ENCODE results near the gene GLDC. TPM values are rescaled to one million over a fixed set of nuclear protein-coding genes. Genes with fewer than 3 reads are reported as not detected.
"Not testable (repeated sequence)": the region's sequence is repeated elsewhere in the genome, so short reads cannot be mapped to it uniquely, and the experiment has no call there.

Gene GLDC
- total RNA-seq, result 0.26 and 0.62 TPM in 2 replicates
- polyA plus RNA-seq (2012), result 0.35 TPM

GRCh38 chr9:6645355-6646292 is at the start of gene GLDC:
Gene GLDC, minus strand, starts transcription at chr9:6645729. Its CDS starts 230 bp downstream, at chr9:6645499.
- no peak for DNase-seq (ENCODE audit: low read depth)

DNA sequence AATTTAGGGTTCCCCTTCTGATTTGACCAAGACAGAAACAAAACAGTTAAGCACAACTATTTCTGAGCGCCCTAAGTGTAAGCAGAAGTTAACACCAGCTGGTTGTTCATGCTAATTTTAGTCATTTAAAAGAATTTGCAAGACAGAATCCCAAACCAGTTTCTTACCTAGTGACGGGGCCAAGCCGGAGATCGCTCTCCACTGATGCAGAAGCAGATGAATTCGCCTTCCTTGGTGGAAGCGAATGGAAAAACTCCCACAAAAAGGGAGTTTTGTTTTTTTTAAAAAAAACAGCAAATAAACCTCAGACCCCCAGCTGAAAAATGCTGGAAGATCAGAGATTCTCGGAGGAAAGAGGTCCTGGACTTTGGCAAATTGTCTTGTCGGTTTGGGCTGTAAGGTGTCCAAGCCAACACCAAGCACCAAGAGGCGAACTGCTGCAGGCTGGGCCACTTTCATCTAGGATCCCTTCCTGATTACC is 47.4 kb upstream of the GLDC start:
- DNase-seq (ENCODE audit: low read depth), result no peak

GRCh38 chr9:6692433-6692832 is 46.9 kb upstream of the GLDC start:
- DNase-seq (ENCODE audit: low read depth), result no peak

- not testable (repeated sequence) for DNase-seq (ENCODE audit: low read depth)
These were observed 45.1 kb upstream of the GLDC start for GRCh38 chr9:6690675-6691070.

DNA sequence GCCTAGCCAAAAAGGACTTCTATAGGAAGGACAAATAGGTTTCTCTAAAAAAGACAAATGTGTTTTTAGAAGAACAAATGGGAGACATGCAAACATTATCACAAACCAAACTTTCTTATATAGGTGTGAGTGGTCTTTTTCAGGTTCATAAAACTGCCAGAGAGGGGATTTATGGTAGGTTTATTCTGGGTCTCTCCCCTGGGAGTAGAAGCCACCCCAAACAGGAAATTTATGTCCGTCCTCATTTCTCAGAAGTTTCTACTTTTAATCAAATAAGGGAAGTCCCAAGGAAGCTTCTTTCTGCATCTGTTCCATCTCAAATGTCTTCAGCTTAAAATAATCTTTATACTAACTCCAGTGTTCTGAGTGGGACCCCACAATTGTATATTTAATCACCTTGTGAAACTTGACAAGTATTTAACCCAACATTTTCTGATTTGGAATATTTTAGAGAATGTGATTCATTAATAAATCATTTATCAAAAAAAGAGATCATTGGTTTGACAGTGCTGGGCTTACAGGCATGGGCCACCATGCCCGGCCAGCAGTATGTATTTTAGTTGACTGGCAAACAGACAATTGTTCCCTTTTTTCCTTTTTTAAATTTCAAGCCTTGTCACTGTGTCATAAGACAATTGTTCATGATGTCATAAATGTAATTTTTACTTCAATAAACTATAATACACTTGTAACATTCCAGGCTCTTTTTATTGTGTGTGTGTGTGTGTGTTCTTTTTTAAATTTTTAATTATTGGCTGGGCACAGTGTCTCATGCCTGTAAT is 44.6 kb upstream of the GLDC start:
- no peak for DNase-seq (ENCODE audit: low read depth)

GRCh38 chr9:6687180-6687579 is 41.7 kb upstream of the GLDC start:
- DNase-seq (ENCODE audit: low read depth), result no peak

- peak; percentile 42 for DNase-seq (ENCODE audit: low read depth)
These were observed 40.9 kb upstream of the GLDC start for GRCh38 chr9:6686396-6686795.

GRCh38 chr9:6681957-6682501 is 36.5 kb upstream of the GLDC start:
- no peak for DNase-seq (ENCODE audit: low read depth)

DNA sequence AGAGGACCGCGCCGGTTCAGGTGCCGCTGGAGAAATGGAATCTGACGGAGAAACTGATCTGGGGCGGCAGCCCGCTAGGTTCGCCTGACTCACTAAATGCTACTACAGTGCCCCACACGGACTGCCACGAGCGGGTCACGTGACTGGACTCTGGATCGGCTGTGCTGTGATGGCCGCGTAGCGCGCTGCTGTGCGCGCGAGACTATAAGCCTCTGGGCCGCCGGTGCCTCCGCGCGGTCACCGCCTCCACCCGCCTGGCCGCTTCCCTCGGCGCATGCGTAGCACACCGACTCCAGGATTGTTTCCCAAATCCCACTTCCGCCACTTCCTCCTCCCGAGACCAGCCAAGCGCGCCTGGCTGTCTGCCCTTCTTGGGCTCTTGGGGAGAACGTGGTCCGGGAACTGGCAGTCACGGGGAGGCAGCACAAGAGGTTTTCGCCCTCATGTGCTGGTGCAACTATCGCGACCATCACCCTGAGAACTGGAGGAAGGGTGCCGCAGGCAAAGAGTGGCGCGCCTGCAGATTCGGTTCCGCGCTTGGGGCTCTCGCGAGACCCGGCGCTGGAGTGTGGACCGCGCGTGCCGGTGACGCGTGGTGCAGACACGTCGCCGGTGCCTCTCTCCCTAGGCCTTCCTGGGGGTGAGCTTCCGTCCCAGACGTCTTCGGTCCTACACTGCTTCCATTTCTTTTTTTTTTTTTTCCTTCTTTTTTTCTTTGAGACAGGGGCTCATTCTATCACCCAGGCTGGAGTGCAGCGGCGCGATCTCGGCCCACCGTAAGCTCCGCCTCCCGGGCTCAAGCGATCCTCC is 35.8 kb upstream of the GLDC start:
- peak; percentile 98 for DNase-seq (ENCODE audit: low read depth)

- DNase-seq (ENCODE audit: low read depth), result peak; percentile 75
These were observed 35.2 kb upstream of the GLDC start for GRCh38 chr9:6680797-6681146.

DNA sequence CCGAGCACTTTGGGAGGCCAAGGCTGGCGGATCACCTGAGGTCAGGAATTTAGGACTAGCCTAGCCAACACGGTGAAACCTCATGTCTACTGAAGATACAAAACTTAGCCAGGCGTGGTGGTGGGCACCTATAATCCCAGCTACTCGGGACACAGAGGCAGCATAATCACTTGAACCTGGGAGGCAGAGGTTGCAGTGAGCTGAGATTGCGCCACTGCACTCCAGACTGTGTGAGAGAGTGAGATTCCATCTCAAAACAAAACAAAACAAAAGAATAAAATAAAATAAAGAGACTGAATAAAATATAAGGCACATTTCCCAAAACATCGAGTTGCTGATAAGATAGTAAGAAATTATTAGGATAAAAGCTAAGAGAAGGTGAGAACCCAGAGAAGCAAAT is 32.3 kb upstream of the GLDC start:
- no peak for DNase-seq (ENCODE audit: low read depth)

- DNase-seq (ENCODE audit: low read depth), result no peak
These were observed 30.9 kb upstream of the GLDC start for GRCh38 chr9:6676254-6676921.

DNA sequence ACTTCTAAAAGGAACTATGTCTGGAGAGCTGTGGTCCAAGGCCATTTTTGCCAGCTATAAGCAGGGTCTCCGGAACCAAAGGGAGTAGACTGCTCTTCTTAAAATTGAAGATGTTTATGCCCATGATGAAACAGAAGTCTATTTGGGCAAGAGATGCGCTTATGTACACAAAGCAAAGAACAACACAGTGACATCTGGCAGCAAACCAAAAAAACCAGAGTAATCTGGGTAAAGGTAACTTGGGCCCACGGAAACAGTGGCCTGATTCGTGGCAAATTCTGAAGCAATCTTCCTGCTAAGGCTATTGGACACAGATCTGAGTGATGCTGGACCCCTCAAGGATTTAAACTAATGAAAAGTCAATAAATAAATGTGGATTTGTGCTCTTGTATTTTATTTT is 29.7 kb upstream of the GLDC start:
- DNase-seq (ENCODE audit: low read depth), result no peak

DNA sequence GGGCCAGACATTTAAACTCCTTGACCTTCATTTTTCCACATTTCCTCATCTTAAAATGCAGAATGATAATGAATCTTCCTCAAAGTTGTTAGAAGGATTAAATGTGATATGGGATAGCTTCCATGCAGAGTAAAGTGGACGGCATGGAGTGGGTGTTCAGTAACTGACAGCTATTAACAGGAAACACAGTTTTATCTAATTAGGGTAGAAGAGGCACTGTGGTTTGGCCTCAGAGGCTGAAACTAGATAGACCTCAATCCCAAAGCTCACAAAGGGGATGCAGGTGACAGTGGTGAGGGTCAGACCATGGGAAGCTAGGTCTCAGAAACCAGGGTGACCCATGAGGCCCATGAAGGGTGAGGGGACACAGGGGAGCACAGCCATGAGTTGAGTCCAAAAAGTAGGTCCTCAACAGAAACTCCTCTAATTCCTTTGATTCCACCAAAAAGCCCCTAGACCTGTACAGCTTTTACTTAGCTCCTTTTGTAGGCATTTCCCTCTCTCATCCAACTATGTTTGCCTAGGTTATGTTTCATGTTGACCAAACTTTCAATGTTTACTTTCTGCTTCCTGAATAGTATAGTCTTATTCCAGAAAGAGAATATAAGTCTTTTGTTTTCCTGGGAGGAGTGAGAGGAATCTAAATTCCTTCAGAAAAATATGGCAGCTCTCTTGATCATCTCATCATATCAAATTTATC is 27.9 kb upstream of the GLDC start:
- no peak for DNase-seq (ENCODE audit: low read depth)

DNA sequence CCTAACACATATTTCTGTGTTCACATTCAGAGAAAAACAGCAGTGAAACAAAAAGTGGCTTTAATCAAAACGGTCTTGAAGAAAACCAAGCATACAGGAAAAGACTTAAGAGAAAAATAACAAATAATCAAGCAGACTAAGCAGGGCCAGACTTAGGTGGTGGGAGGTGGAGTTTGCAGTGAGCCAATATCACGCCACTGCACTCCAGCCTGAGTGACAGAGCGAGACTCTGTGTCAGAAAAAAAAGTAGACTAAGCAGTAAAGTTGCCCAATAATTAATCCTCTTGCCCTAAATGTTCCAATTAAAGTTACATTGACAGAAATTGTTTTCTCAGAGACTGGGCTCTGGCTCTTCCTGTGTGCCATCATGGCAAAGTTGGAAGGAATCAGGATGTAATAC is 26.6 kb upstream of the GLDC start:
- no peak for DNase-seq (ENCODE audit: low read depth)

GRCh38 chr9:6671416-6671815 is 25.9 kb upstream of the GLDC start:
- no peak for DNase-seq (ENCODE audit: low read depth)

DNA sequence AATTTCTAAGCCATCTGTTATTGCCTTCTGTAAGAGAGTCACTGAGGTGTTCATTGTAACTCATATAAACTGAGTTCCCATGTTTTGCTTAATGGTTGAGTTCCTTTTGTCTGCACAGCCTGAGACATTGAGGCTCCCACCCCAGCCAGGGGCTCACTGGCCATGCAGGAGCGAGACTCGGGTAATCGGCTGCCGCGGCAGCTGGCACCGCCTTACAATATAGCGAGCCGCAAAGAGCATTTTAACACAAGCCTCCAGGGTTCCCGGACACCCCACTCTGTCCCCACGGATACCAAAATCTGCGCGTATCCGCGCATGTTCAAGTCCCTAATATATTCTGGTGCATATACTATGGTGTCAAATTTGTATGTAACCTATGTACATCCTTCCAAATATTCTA is 24.4 kb upstream of the GLDC start:
- no peak for DNase-seq (ENCODE audit: low read depth)

- peak; percentile 44 for DNase-seq (ENCODE audit: low read depth)
These were observed 22.2 kb upstream of the GLDC start for GRCh38 chr9:6667633-6668280.

DNA sequence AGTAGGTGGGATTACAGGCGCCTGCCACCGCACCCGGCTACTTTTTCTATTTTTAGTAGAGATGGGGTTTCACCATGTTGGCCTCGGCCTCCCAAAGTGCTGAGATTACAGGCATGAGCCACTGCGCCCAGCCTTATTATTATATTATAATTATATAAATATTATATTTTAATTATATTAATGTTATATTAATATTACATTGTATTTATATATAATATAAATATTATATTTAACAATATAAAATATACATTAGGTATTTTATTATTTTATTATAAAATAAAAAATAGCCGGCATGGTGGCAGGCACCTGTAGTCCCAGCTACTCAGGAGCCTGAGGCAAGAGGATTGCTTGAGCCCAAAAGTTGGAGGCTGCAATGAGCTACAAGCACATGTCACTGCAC is 21.6 kb upstream of the GLDC start:
- no peak for DNase-seq (ENCODE audit: low read depth)

Data from myocyte (in vitro differentiated cells).